NCI-H1105 treated with DMSO at 0.1 percent for 48 hours (cell line): ENCODE data around the gene CCDC150.
"Not testable (repeated sequence)": the region's sequence is repeated elsewhere in the genome, so short reads cannot be mapped to it uniquely, and the experiment has no call there.

Experiments used
- DNase-seq: peaks from one replicate; lab custom pipeline; 2025; lab: John Stamatoyannopoulos, UW

The CCDC150 gene

DNA sequence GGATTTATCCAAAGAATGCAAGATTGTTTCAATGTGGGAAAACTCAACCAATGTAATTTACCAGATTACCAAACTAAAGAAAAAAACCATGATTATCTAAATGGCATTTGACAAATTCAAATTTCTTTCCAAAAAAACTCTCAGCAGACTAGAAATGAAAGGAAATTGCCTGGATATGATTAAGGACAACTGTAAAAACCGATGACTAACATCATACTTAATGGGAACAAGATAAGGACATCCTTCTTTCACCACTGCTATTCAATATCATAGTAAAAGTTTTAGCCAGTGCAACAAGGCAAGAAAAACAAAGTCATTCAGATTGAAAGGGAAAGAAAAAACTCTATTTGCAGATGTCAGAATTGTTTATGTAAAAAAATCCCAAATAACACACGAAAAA, 4.4 kb upstream of the CCDC150 start:
- DNase-seq: no peak

DNA sequence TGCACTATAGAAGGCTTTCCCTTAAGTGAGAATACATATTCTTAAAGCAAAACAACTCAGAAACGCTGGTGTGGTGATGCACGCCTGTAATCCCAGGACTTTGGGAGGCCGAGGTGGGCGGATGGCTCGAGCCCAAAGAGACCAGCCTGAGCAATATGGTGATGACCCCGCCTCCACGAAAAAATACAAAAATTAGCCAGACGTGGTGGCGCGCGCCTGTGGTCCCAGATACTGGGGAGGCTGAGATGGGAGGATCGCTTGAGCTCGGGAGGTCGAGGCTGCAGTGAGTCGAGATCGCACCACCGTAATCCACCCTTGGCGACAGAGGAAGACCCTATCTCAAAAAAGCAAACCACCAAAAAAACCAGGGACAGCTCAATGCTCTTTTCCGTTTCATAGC, 750 bp upstream of the CCDC150 start:
- no peak for DNase-seq

DNA sequence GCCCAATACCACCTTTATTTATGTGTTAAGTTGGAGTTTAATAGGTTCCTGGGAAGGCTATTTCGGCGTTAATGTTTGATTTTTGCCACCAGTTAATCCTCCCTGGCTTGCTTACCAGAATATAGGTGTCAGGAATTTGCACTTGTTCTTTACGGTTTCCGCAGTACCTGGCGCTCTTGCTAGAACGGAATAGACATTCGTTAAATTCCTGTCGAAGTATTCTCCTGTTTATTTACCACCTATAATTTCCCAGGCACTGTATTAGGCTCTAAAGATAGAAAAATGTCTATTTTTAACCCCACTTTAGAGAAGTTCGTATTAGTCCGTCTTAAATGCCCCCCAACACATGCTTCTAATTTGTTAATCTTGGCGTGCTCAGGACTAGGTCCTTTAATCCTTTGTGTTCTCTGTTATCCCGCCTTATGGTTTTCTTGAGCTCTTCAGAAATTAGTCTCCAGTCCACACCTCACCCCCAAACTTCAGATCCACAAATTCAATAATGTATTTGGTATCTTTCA, 575 bp downstream of the CCDC150 start:
- no peak for DNase-seq

DNA sequence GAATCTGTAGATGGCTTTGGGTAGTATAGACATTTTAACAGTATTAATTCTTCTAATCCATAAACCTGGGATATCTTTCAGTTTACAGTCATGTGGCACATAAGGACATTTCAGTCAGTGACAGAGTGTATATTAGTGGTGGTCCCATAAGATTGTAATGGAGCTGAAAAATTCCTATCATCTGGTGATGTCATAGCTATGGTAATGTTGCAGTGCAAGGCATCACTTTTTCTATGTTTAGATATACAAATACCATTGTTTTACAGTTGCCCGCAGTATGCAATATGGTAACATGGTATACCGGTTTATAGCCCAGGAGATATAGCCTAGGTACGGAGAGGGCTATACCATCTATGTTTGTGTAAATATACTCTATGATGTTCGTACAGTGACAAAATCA, 9.7 kb downstream of the CCDC150 start:
- DNase-seq: no peak

DNA sequence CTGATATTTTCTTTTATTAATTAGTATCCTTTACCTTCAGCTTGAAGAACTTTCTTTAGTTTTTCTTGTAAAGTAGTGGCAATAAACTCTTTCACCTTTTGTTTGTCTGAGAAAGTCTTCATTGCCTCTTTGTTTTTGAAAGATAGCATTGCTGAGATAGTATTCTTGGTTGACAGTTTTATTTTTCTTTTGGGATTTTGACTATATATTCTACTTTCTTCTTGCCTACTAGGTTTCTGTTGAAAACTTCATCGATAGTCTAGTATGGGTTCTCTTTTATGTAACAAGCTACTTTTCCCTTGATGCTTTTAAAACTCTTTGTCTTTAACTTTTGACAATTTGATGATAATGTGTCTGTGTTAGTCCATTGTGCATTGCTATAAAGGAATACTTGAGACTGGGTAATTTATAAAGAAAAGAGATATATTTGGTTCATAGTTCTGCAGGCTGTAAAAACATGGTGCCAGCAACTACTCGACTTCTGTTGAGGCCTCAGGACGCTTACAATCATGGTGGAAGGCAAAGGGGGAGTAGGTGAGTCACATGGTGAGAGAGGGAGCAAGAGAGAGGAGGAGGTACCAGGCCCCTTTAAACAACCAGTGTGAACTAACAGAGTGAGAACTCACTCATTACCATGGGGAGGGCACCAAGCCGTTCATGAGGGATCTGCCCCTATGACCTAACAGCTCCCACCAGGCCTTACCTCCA, 12.0 kb downstream of the CCDC150 start:
- no peak for DNase-seq

DNA sequence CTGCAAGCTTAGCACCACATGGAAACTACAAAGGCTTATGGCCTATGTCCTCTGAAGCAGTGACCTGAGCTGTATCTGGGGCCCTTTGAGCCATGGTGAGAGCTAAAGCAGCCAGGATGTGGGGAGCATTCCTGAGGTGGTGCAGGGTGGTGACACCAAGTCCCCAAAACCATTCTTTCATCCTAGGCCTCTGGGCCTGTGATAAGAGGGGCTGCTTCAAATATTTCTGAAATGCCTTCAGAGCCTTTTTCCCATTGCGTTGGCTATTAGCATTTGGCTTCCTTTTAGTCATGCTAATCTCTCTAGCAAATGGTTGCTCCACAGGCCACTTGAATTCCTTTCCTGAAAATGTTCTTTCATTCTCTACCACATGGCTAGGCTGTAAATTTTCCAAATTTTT, 13.4 kb downstream of the CCDC150 start:
- no peak for DNase-seq

DNA sequence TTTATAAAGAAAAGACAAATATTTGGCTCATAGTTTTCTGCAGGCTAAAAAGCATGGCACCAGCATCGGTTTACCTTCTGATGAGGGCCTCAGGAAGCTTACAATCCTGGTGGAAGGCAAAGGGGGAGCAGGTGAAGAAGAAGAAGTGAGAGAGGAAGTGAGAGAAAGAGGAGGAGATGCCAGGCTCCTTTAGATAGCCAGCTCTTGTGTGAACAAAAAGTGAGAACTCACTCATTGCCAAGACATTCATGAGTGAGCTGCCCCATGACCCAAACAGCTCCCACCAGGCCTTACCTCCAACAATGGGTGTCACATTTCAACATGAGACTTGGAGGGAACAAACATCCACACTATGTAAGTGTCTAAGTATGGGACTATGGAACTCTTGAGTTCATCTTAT, 14.3 kb downstream of the CCDC150 start:
- no peak for DNase-seq

DNA sequence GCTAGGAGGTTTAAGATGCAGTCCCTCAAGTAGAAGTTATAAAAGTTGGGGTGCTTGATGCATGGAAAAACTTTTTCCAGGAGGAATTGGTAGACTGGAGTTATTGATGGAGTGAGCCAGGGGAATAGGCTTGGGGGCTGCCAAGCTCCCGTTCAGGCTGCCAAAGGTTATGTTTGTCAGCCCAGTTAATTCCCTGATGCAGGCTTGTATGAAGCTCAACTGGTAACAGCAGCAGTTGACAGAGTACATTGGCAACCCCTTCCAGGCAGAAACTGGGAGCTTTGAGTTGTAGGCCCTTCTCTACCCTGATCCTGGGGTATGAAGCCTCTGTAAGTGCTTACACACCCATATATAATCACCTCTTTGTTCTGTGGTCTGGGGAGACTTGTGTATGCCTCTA, 16.2 kb downstream of the CCDC150 start:
- DNase-seq: no peak

DNA sequence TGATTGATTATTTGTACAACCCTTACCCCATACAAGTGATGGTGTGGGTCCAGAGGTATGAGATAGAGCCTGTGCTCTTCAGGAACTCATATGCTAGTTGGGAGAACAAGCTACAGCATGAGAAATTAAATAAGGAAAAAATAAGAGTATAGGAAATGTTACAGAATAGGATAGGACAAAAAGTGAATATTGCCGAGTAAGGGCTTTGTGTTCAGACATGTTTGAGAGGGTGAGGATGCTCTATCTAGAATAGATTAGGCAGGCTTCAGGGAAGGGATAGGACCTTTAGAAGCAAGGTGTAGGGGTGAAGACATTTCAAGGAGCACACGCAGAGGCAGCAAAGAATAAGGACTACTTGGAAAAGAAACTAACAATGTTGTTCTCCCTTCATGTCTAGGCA, 17.8 kb downstream of the CCDC150 start:
- no peak for DNase-seq

DNA sequence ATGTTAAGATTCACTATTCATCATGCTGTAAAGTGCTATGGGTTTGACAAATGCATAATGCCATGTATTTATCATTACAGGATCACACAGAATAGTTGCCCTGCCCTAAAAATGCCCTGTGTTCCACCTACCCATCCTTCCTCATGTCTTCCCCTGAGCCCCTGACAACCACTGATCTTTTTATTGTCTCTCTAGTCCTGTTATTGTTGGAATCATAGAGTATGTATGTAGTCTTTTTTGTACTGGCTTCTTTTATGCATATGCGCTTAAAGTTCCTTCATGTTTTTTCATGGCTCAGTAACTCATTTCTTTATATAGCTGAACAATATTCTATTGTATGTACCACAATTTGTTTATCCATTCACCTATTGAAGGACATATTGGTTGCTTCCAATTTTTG, 20.3 kb downstream of the CCDC150 start:
- DNase-seq: no peak

DNA sequence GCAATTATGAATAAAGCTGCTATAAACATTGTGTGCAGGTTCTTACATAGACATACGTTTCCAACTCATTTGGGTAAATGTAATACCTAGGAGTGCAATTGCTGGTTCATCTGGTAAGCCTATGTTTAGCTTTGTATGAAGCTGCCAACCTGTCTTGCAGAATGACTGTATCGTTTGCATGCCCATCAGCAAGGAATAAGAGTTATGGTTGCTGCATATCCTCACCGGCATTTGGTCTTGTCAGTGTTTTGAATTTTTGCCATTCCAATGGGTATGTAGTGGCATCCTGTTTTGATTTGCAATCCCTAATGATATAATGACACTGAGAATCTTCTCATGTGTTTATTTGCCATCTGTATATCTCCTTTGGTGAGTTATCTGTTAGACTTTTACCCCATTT, 20.7 kb downstream of the CCDC150 start:
- DNase-seq: no peak

DNA sequence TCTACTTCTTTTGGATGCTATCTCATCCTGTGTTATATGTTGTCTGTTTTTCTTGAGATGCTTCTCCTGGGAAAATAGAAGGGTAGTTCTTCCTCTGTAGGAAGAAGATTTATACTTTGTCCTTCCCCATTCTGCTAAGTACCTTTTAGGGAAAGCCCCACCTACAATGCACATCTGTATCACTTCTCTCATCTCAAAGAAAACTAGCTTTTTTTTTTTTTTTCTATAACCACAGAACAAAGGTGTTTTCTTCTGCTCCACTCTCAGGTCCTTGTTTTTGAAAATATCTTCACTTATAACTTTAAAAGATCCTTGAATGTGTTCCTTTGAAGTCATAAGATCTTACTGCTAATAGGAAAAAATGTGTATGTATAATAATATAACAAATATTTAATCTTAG, 30.8 kb downstream of the CCDC150 start:
- no peak for DNase-seq

DNA sequence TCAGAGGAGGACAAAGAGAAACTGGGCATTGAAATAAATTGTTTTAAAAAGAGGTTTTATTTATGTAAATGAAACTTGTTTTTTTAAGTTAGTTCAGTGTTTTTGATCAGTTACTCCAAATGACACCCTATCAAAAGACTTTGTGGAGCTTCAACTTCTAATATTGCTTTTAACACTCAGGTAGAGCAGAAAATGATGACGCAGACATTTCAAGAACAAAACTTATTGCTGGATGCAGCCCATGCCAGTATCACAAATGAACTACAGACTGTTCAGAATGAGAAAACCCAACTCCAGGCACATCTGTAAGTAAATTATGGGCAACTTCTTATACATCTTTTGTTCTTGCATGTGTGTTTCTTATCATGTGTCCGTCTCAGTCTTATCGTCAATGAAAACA, 36.4 kb downstream of the CCDC150 start:
- no peak for DNase-seq

DNA sequence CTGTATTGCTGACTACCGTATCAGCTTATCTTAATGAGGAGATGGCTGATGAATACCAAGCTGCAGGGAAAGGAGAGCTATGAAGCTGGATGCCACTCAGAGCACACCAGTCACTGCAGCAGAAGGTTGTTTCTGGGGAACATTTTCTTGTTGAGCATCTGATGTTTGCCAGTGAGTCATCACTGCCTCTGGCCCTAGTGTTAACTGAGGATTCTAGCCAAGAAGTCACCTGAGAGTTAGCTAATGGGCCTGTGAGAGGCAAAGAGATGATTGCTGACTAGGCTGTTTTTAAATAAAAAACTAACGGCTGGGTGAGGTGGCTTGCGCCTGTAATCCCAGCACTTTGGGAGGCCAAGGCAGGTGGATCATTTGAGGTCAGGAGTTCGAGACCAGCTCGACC, 37.9 kb downstream of the CCDC150 start:
- no peak for DNase-seq

DNA sequence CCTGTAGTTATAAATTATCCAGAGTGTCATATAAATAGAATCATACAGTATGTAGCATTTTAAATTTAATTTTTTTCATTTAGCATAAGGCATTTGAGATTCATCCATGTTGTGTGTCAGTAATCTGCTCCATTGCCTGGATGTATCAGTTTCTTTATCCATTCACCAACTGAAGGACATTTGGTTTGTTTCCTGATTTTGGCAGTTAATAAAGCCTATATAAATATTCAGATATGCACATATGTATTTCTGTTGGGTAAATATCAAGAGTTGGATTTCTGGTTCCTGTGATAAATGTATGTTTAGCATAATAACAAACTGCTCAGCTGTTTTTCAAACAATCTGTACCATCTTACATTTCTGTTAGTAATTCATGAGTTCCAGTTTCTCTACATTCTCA, 39.9 kb downstream of the CCDC150 start:
- DNase-seq: no peak

DNA sequence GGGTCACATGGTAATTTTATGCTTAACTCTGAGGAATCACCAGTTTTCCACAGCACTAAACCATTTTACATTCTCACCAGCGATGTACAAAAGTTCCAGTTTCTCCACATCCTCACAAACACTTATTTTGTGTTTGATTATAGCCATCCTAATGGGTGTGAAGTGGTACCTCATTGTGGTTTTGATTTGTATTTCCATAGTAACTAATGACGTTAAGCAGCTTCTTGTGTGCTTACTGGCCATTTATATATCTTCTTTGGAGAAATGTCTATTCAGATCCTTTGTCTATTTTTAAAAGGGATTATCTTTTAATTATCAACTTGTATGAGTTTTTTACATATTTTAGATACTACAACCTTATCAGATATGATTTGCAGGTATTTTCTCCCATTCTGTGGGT, 42.0 kb downstream of the CCDC150 start:
- no peak for DNase-seq

DNA sequence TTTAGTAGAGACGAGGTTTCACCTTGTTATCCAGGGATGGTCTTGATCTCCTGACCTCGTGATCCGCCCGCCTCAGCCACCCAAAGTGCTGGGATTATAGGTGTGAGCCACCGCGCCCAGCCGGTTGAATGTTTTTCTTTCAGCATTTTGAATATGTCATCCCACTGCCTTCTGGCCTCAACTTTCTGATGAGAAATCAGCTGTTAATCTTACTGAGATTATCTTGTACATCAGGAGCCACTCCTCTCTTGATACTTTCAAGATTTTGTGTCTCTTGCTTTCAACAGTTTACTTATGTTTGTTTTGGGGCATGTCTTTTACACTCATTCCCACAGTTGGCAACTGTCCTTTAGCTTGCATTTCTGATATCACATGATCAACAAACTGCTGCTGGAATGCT, 46.3 kb downstream of the CCDC150 start:
- DNase-seq: no peak

DNA sequence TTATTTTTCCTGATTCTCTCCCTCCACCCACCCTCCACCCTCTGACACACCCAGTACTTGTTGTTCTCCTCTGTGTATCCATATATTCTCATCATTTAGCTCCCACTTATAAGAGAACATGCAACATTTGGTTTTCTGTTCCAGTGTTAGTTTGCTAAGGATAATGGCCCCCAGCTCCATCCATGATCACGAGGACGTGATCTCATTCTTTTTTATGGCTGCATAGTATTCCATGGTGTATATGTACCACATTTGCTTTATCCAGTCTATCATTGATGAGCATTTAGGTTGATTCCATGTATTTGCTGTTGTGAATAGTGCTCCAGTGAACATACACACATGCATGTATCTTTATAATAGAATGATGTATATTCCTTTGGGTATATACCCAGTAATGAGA, 47.2 kb downstream of the CCDC150 start:
- DNase-seq: not testable (repeated sequence)

DNA sequence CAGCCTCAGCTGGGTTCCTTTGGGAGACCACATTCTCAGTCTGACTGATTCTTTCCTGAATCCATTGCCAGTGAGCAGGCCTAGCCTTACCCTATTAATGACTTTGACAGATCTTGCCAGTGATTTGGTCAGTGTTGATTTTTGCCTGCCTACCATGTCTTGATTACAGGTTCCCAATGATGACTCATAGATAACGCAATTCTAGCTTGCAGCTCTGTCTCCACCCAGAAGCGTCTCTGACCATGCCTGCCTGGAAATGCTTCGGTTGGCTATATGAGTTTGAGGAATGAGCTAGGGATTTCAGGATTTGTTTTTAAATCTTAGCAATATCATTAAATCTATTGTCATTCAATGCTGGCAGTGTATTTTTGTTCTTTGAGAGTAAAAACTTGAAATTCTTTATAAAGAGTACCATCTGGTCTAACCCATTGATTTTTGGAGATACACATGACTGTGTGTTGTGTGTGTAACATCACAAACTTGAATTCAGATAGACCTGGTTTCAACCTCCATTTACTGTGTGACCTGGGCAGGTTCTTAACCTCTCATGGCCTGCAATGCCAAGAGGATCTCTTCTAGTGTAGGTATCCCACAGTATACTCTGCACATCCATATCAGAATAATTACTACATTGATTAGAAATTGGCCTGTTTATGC, 57.0 kb downstream of the CCDC150 start:
- no peak for DNase-seq

DNA sequence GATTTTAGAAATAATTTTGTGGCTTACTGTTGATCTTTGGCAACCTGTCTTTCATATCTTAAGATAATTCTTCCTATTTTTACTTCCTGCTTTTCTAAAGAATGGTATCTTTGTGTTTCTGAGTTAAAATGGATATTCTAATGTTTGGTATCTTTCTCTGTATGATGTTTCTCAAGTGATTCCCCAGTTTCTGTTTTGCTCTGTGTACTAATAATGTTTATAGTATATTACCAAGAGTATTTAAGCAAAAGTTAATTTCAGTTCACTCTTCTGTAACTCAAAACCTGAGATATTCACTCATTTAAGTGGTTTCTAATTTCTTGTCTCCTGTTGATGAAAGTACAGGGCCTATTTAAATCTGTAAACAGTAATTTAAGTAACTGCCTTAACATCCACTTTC, 58.3 kb downstream of the CCDC150 start:
- DNase-seq: no peak

DNA sequence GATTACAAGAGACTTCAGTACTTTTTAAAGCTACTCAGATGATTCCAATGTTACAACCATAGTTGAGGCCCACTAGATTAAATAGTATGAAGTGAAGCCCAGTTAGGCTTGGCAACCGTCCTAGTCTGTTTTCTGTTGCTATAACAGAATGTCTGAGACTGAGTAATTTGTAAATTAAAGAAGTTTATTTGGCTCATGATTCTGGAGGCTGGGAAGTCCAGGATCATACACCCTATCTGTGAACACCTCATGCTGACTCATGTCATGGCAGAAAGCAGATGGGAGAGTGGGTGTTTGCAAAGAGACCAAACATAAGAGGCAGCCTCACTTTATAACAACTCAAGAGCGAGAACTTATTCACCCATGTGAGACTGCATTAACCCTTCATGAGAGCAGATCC, 63.1 kb downstream of the CCDC150 start:
- DNase-seq: no peak

DNA sequence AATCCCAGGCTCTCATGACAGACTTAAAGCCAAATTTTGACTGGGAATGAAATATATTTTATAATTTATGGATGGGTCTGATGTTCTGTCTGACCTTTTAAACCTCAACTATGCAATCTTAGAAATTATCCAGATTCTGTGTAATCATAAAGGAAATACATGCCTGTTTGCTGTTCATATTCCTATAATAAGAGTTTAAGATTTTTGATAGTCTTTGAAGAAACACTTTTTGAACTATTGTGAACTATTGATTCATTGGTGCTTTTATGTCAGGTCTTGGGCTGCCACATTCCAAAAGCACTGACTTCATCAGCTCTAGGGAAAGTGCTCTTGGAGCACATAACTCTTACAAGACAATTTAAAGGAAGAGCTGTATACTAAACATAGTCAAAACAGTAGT, 64.2 kb downstream of the CCDC150 start:
- DNase-seq: no peak

DNA sequence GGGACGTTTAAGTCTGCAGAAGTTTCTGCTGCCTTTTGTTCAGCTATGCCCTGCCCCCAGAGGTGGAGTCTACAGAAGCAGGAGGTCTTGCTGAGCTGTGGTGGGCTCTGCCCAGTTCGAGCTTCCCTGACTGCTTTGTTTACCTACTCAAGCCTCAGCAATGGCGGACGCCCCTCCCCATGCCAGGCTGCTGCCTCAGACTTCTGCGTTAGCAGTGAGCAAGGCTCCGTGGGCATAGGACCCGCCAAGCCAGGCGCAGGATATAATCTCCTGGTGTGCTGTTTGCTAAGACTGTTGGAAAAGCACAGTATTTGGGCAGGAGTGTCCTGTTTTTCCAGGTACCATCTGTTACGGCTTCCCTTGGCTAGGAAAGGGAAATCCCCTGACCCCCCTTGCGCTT, 70.5 kb downstream of the CCDC150 start:
- not testable (repeated sequence) for DNase-seq

DNA sequence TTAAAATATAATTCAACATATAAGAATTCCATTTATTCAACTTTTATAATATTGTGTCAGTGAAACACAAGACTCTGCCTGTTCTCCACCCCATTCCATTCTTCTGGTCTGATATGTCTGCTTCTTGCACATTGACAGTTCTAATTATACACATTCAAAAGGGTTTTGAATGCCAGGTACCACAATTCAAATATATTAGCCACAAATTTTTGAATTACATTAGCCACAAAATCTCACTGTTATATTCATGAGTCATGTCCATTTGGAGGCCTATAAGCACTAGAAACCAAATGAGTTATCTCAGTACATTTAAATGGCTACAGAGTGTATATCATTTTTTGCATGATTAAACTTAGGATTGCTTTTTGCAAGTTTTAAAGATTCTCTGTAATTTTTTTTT, 72.1 kb downstream of the CCDC150 start:
- no peak for DNase-seq
